NCI-H1105 treated with DMSO at 0.1 percent for 48 hours (cell line): Measurements from ENCODE around the gene INTS13.
"Not testable (repeated sequence)": the region's sequence is repeated elsewhere in the genome, so short reads cannot be mapped to it uniquely, and the experiment has no call there.

Source experiments
- DNase-seq: peaks from one replicate; lab custom pipeline; 2025; lab: John Stamatoyannopoulos, UW

Gene INTS13

GRCh38 chr12:26935636-26936378, 2.0 kb downstream of the INTS13 start:
- no peak for DNase-seq

- DNase-seq: no peak
These were observed 8.2 kb downstream of the INTS13 start for GRCh38 chr12:26929590-26929989.

GRCh38 chr12:26928661-26929060, 9.1 kb downstream of the INTS13 start:
- DNase-seq: no peak

GRCh38 chr12:26921886-26922285, 15.9 kb downstream of the INTS13 start:
- no peak for DNase-seq

GRCh38 chr12:26919216-26919555, 18.6 kb downstream of the INTS13 start:
- no peak for DNase-seq

- DNase-seq: no peak
These were observed 19.2 kb downstream of the INTS13 start for GRCh38 chr12:26918321-26919215.

- DNase-seq: peak; percentile 97
These were observed 31.1 kb downstream of the INTS13 start for GRCh38 chr12:26906704-26907103.

- DNase-seq: no peak
These were observed 31.8 kb downstream of the INTS13 start for GRCh38 chr12:26906024-26906423.

GRCh38 chr12:26903396-26903795, 34.4 kb downstream of the INTS13 start:
- not testable (repeated sequence) for DNase-seq

- DNase-seq: no peak
These were observed 40.9 kb downstream of the INTS13 start for GRCh38 chr12:26896913-26897312.

- no peak for DNase-seq
These were observed 42.1 kb downstream of the INTS13 start for GRCh38 chr12:26895672-26896071.

GRCh38 chr12:26891704-26892103, 46.1 kb downstream of the INTS13 start:
- peak; percentile 19 for DNase-seq

GRCh38 chr12:26890784-26891183, 47.0 kb downstream of the INTS13 start:
- no peak for DNase-seq

- DNase-seq: peak; percentile 91
These were observed 52.8 kb downstream of the INTS13 start for GRCh38 chr12:26884765-26885576.

- DNase-seq: no peak
These were observed 57.2 kb downstream of the INTS13 start for GRCh38 chr12:26880625-26881024.

- peak; percentile 98 for DNase-seq
These were observed 59.1 kb downstream of the INTS13 start for GRCh38 chr12:26878661-26879119.

GRCh38 chr12:26874501-26875296, 63.1 kb downstream of the INTS13 start:
- DNase-seq: no peak

- DNase-seq: peak; percentile 89
These were observed 65.2 kb downstream of the INTS13 start for GRCh38 chr12:26872625-26873024.

GRCh38 chr12:26871985-26872384, 65.8 kb downstream of the INTS13 start:
- DNase-seq: peak; percentile 40

- DNase-seq: peak; percentile 94
These were observed 67.0 kb downstream of the INTS13 start for GRCh38 chr12:26870491-26871419.
